Measurements from ENCODE around the gene PFN1. TPM values are rescaled to one million over a fixed set of nuclear protein-coding genes. Genes with fewer than 3 reads are reported as not detected.
A peak's percentile ranks its signal among the peaks of the same experiment; 100 is the strongest.

The PFN1 gene
- polyA plus RNA-seq, 3 donors from 2014 or later, result 3,573 to 4,444 (median 3,740) TPM

DNA sequence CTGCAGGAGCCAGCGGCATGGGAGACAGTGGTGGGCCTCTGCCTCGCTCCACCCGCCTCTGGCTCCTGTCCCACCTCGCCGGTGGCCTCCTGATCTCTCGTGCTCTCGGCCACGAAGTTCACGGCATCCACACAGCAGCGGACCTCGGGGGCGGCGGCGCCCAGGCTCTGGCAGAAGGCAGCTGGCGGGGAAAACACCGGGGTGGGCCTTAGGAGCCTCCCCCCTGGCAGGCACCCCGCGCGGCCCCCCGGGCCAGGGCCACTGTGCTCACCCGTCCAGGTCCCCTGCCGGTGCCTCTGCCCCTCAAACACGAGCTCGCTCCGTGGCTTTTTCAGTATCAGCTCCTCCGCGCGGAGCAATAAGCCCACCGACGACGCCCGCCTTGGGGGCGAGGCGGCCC, 49.4 kb downstream of the PFN1 start:
- Mint-ChIP-seq H3K27ac (peak overlapping the region in 2 of 6 donors; percentile 76 to 97), H3K4me1 (peaks cover 38 to 45% of the 10 kb centered on the region in 2 donors), H3K27me3 (ENCODE audit: low read depth in 3 of 3) (peaks cover 21 to 35% (median 22%) of the 10 kb centered on the region in 3 donors), H3K4me3 (peak overlapping the region; percentile 61 to 92 (median 74)), H3K36me3 (peaks cover 0 to 7% (median 5%) of the 10 kb centered on the region in 3 donors), H3K9me3 (no peaks in the 10 kb centered on the region)
- no peak for DNase-seq

DNA sequence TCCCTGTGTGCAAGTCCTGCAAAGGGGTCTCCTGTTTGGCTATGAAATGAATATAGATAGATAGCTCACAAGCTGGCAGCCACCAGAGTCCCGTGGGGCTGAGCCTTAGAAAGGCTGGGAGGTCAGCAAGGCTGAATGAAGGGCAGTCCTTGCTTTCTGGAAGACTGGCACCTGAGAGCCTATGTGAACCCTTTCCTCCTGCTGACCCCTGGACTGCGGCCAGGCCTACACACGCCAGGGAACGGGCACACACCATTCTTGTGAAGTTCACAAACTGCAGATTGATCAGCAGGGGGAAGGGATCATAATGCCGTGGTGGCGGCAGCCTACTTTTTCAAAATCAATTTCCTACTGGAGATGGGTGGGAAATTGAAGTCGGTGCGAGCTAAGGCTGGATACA, 50.0 kb downstream of the PFN1 start:
- peak overlapping the region; percentile 61 to 76 (median 74) for H3K4me3 Mint-ChIP-seq
- H3K27ac Mint-ChIP-seq, result peak overlapping the region; percentile 10 to 84 (median 74)
- DNase-seq, result no peak
- H3K27me3 Mint-ChIP-seq (ENCODE audit: low read depth in 3 of 3), result peaks cover 19 to 32% (median 22%) of the 10 kb centered on the region in 3 donors
- H3K9me3 Mint-ChIP-seq, result no peaks in the 10 kb centered on the region
- H3K4me1 Mint-ChIP-seq, result peaks cover 33 to 42% of the 10 kb centered on the region in 2 donors
- peaks cover 0 to 7% (median 5%) of the 10 kb centered on the region in 3 donors for H3K36me3 Mint-ChIP-seq

DNA sequence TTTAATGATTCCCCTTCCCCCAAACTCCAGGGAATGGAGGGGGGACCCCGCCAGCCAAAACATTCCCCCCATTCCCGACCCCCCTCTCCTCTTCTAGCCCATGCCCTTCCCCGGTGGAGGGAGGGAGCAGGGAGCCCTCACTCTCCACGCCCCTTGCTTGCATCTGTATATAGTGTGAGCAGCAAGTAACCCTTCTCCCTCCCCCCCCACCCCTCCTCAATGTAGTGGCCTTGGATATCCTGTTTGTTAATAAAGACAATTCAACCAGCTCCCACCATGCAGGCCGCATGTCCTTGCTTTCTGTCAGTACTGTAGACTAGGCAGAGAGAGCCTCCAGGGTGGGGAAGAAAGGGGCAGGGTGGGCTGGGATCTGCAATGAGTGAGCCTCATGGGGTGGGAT, 50.5 kb downstream of the PFN1 start:
- Mint-ChIP-seq H3K27ac (peak overlapping the region in 2 of 6 donors; percentile 73 to 76), H3K4me1 (peaks cover 27 to 36% of the 10 kb centered on the region in 2 donors), H3K27me3 (ENCODE audit: low read depth in 3 of 3) (peaks cover 16 to 27% (median 21%) of the 10 kb centered on the region in 3 donors), H3K36me3 (peaks cover 0 to 7% (median 5%) of the 10 kb centered on the region in 3 donors), H3K4me3 (peak overlapping the region in 4 of 5 donors; percentile 61 to 75 (median 68)), H3K9me3 (no peaks in the 10 kb centered on the region)
- DNase-seq, result no peak

DNA sequence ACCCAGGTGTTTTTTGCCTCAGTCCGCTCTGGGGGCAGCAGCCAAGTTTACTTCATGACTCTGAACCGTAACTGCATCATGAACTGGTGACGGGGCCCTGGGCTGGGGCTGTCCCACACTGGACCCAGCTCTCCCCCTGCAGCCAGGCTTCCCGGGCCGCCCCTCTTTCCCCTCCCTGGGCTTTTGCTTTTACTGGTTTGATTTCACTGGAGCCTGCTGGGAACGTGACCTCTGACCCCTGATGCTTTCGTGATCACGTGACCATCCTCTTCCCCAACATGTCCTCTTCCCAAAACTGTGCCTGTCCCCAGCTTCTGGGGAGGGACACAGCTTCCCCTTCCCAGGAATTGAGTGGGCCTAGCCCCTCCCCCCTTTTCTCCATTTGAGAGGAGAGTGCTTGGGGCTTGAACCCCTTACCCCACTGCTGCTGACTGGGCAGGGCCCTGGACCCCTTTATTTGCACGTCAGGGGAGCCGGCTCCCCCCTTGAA, 51.1 kb downstream of the PFN1 start:
- Mint-ChIP-seq H3K4me3 (no peak overlapping the region), H3K27me3 (ENCODE audit: low read depth in 3 of 3) (peaks cover 11 to 22% (median 17%) of the 10 kb centered on the region in 3 donors), H3K9me3 (no peaks in the 10 kb centered on the region), H3K36me3 (peaks cover 0 to 7% (median 5%) of the 10 kb centered on the region in 3 donors), H3K4me1 (peaks cover 21 to 31% of the 10 kb centered on the region in 2 donors), H3K27ac (peak overlapping the region in 1 of 6 donors; percentile 9)
- DNase-seq, result no peak

DNA sequence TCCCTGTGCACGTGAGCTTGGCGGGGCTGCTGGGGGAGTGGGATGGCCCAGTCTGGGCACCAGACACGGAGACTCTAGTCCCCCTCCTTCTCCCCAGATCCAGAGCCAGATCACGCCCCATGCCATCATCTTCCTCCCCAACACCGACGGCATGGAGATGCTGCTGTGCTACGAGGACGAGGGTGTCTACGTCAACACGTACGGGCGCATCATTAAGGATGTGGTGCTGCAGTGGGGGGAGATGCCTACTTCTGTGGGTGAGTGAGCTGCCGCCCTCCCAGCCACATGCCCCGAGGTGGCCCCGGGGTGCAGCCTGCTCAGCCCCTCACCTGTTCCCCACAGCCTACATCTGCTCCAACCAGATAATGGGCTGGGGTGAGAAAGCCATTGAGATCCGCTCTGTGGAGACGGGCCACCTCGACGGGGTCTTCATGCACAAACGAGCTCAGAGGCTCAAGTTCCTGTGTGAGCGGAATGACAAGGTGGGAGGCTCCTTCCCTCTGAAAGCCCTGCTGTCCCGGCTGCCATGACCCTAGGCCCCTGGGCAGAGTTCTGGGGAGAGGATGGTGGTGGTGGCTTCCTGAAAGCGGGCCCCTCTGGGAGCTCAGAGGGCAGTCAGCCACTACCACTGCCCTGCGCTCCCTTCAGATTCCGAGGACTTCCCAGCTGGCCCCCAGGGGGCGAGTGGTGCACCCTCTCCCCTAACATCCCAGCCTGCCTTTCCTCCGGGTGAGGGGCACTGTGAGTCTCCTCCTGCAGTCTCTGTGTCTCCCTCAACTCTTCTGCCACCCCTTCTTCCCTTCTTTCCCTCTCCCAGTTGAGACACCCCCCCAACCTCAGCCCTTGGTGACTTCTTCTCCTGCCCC, 51.8 kb downstream of the PFN1 start:
- H3K36me3 Mint-ChIP-seq, result peaks cover 0 to 7% (median 5%) of the 10 kb centered on the region in 3 donors
- H3K4me1 Mint-ChIP-seq, result peaks cover 17 to 25% of the 10 kb centered on the region in 2 donors
- no peaks in the 10 kb centered on the region for H3K9me3 Mint-ChIP-seq
- no peak overlapping the region for H3K4me3 Mint-ChIP-seq
- no peak for DNase-seq
- peak overlapping the region in 1 of 6 donors; percentile 9 for H3K27ac Mint-ChIP-seq
- peaks cover 11 to 20% (median 14%) of the 10 kb centered on the region in 3 donors for H3K27me3 Mint-ChIP-seq (ENCODE audit: low read depth in 3 of 3)

DNA sequence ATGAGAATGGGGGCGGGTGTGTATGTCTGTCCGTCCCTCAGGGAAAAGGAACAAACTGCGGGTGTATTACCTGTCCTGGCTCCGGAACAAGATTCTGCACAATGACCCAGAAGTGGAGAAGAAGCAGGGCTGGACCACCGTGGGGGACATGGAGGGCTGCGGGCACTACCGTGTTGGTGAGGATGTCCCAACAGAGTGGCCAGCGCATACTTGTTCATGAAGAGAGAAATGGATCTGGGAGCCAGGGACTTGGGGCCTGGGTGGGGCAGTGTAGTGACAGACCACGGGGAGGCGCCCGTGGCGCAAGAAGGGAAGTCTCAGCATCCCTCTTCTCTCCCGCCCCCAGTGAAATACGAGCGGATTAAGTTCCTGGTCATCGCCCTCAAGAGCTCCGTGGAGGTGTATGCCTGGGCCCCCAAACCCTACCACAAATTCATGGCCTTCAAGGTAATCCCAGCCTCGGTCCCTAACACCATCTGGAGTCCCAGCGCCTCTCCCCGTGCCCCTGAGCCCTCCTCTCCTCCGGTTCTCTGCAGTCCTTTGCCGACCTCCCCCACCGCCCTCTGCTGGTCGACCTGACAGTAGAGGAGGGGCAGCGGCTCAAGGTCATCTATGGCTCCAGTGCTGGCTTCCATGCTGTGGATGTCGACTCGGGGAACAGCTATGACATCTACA, 52.5 kb downstream of the PFN1 start:
- no peak for DNase-seq
- H3K27ac Mint-ChIP-seq, result peak overlapping the region in 2 of 6 donors; percentile 45 to 46
- H3K9me3 Mint-ChIP-seq, result no peaks in the 10 kb centered on the region
- H3K4me3 Mint-ChIP-seq, result no peak overlapping the region
- H3K4me1 Mint-ChIP-seq, result peaks cover 11 to 18% of the 10 kb centered on the region in 2 donors
- H3K36me3 Mint-ChIP-seq, result peaks cover 0 to 8% (median 5%) of the 10 kb centered on the region in 3 donors
- H3K27me3 Mint-ChIP-seq (ENCODE audit: low read depth in 3 of 3), result peaks cover 8 to 13% (median 10%) of the 10 kb centered on the region in 3 donors

Other genes with a start within 250 kb of the PFN1 start
- 10 to 100 TPM in 1 of 3 donors, 1 to 10 TPM in 2; 3.8 to 11.1 (median 4.6) TPM for gene PELP1, start 244.4 kb downstream of the PFN1 start, polyA plus RNA-seq
- 10 to 100 TPM; 46.0 to 70.9 (median 60.4) TPM for gene ARRB2, start 237.9 kb downstream of the PFN1 start, polyA plus RNA-seq
- 10 to 100 TPM; 26.2 to 52.1 (median 37.6) TPM for gene MED11, start 217.1 kb downstream of the PFN1 start, polyA plus RNA-seq
- not detected for gene ZMYND15, start 208.7 kb downstream of the PFN1 start, polyA plus RNA-seq
- gene CXCL16, start 208.6 kb downstream of the PFN1 start, polyA plus RNA-seq, result 1 to 10 TPM; 1.1 to 2.2 (median 1.1) TPM
- gene TM4SF5, start 176.6 kb downstream of the PFN1 start, polyA plus RNA-seq, result not detected
- gene VMO1, start 162.2 kb downstream of the PFN1 start, polyA plus RNA-seq, result not detected
- under 1 TPM in 2 of 3 donors, not detected in 1; 0.57 to 0.74 TPM for gene GLTPD2, start 159.6 kb downstream of the PFN1 start, polyA plus RNA-seq
- gene PSMB6, start 152.4 kb downstream of the PFN1 start, polyA plus RNA-seq, result 100 to 1,000 TPM; 327 to 701 (median 348) TPM
- gene PLD2, start 141.4 kb downstream of the PFN1 start, polyA plus RNA-seq, result 1 to 10 TPM in 1 of 3 donors, under 1 TPM in 1, not detected in 1; 0.78 to 2.0 TPM
- 10 to 100 TPM in 1 of 3 donors, 1 to 10 TPM in 2; 2.0 to 13.5 (median 3.8) TPM for gene MINK1, start 115.2 kb downstream of the PFN1 start, polyA plus RNA-seq
- 1 to 10 TPM in 2 of 3 donors, under 1 TPM in 1; 0.22 to 1.7 (median 1.3) TPM for gene C17orf107, start 49.0 kb downstream of the PFN1 start, polyA plus RNA-seq
- gene CHRNE, start 45.4 kb downstream of the PFN1 start, polyA plus RNA-seq, result 1 to 10 TPM; 2.7 to 4.9 (median 3.9) TPM
- 1 to 10 TPM in 1 of 3 donors, under 1 TPM in 1, not detected in 1; 0.38 to 1.3 TPM for gene GP1BA, start 16.3 kb downstream of the PFN1 start, polyA plus RNA-seq
- gene SLC25A11, start 8.5 kb downstream of the PFN1 start, polyA plus RNA-seq, result 100 to 1,000 TPM; 139 to 196 (median 139) TPM
- gene RNF167, start 8.3 kb downstream of the PFN1 start, polyA plus RNA-seq, result 10 to 100 TPM; 62.3 to 78.2 (median 73.1) TPM
- 1 to 10 TPM; 1.6 to 4.2 (median 4.1) TPM for gene ENO3, start 2.6 kb upstream of the PFN1 start, polyA plus RNA-seq
- 100 to 1,000 TPM; 117 to 164 (median 155) TPM for gene SPAG7, start 19.3 kb upstream of the PFN1 start, polyA plus RNA-seq
- gene CAMTA2, start 39.1 kb upstream of the PFN1 start, polyA plus RNA-seq, result 10 to 100 TPM in 2 of 3 donors, 1 to 10 TPM in 1; 2.5 to 22.9 (median 12.0) TPM
- gene INCA1, start 49.0 kb upstream of the PFN1 start, polyA plus RNA-seq, result under 1 TPM in 2 of 3 donors, not detected in 1; 0.29 to 0.35 TPM
- gene KIF1C, start 49.4 kb upstream of the PFN1 start, polyA plus RNA-seq, result 1 to 10 TPM in 2 of 3 donors, under 1 TPM in 1; 0.76 to 5.7 (median 4.0) TPM
- gene SLC52A1, start 86.9 kb upstream of the PFN1 start, polyA plus RNA-seq, result not detected
- gene ZFP3, start 129.9 kb upstream of the PFN1 start, polyA plus RNA-seq, result under 1 TPM in 2 of 3 donors, not detected in 1; 0.51 to 0.61 TPM
- 1 to 10 TPM; 1.8 to 9.8 (median 4.4) TPM for gene ZNF232, start 163.3 kb upstream of the PFN1 start, polyA plus RNA-seq
- under 1 TPM; 0.03 to 0.12 (median 0.03) TPM for gene USP6, start 167.5 kb upstream of the PFN1 start, polyA plus RNA-seq
- 1 to 10 TPM in 1 of 3 donors, under 1 TPM in 1, not detected in 1; 0.54 to 2.1 TPM for gene ZNF594, start 243.3 kb upstream of the PFN1 start, polyA plus RNA-seq

Measured in immature natural killer cell (primary cell).